Heart left ventricle (tissue), 16 donors: ENCODE results near the gene MT1H. TPM values are rescaled to one million over a fixed set of nuclear protein-coding genes. Genes with fewer than 3 reads are reported as not detected.

ENCODE experiments used
- ATAC-seq, 4 donors: fragments of 200-7000 bp; cut with Tn5 transposase; one replicate each; pipeline ENCODE4 v1.9.1; 2020 to 2022; ENCODE audit warnings: moderate library complexity in 4 of 4, mild to moderate bottlenecking in 3 of 4, moderate number of reproducible peaks in 1 of 4
- DNase-seq, 5 donors: peaks; one replicate each; pipeline ENCODE4 v3.0.0-alpha.2; 2020
- H3K27ac ChIP-seq, 12 donors: fragments of 200-600 bp; sonication (generic) in 4 of 12; one replicate each; pipeline versions ENCODE4 v1.5.0 to v1.8.0; 2016 to 2022; ENCODE audit warnings: mild to moderate bottlenecking in 2 of 12
- H3K27me3 ChIP-seq, 9 donors: fragments of 200-600 bp; sonication (generic) in 2 of 9; one replicate each; pipeline versions ENCODE4 v1.5.1 to v1.8.0; 2016 to 2022; ENCODE audit warnings: mild to moderate bottlenecking in 3 of 9
- H3K36me3 ChIP-seq, 9 donors: fragments of 200-600 bp; sonication (generic) in 2 of 9; one replicate each; pipeline versions ENCODE4 v1.5.0 to v1.8.0; 2018 to 2022; ENCODE audit warnings: mild to moderate bottlenecking in 2 of 9
- H3K4me1 ChIP-seq, 12 donors: fragments of 200-600 bp; sonication (generic) in 4 of 12; one replicate each; pipeline versions ENCODE4 v1.5.0 to v1.8.0; 2016 to 2022; ENCODE audit warnings: mild to moderate bottlenecking in 3 of 12
- H3K4me3 ChIP-seq, 12 donors: fragments of 200-600 bp; sonication (generic) in 4 of 12; one replicate each; pipeline versions ENCODE4 v1.5.0 to v1.8.0; 2017 to 2022; ENCODE audit warnings: mild to moderate bottlenecking in 9 of 12, moderate library complexity in 4 of 12
- H3K9me3 ChIP-seq, 12 donors: fragments of 200-600 bp; sonication (generic) in 4 of 12; one replicate each; pipeline versions ENCODE4 v1.5.0 to v1.8.0; 2016 to 2022; ENCODE audit warnings: mild to moderate bottlenecking in 1 of 12
- CTCF ChIP-seq, 12 donors: fragments of 200-600 bp; sonication (generic) in 4 of 12; IDR thresholded peaks; one replicate each; pipeline versions ENCODE4 v1.5.0 to v1.8.0; 2018 to 2022; ENCODE audit warnings: antibody characterized with exemption in 12 of 12, mild to moderate bottlenecking in 5 of 12
- POLR2A ChIP-seq, 2 donors: fragments of 450-650 bp; IDR thresholded peaks; one replicate each; pipeline ENCODE4 v1.6.1; 2017; ENCODE audit warnings: antibody characterized with exemption in 2 of 2, mild to moderate bottlenecking in 2 of 2, moderate library complexity in 2 of 2
- WGBS, 4 donors: extraction: QIAGEN DNeasy Blood & Tissue Kit in 2 of 4; methylation state at CpG; one replicate each; pipeline versions ENCODE4 v1.1.5 to v1.1.7; 2013 to 2018; 5-methylcytosine and 5-hydroxymethylcytosine counted together
- intact Hi-C, 10 donors: fragments of 100-400 bp; cut with DNase I; formaldehyde crosslinking; loops; one replicate each; pipeline versions ENCODE4 v1.11.1 to v1.14.2; 2022
- polyA plus RNA-seq, 2 donors: library from polyadenylated mRNA; stranded (reverse); fragments of 200-250 nt; gene quantifications; one replicate each; pipeline ENCODE4 v1.2.3, GENCODE V29; 2013
- total RNA-seq, 9 donors: library from RNA; depleted of rRNA in 2 of 9; stranded (reverse); fragments of >200 nt in 2 of 9; fragmentation: NEBNext Ultra II Directional in 3 of 9; extraction: Animal tissue kit (Norgen Biotek cat#: 25700) in 3 of 9; gene quantifications; one replicate each; pipeline versions ENCODE4 v1.1.0 to v1.2.4, GENCODE V29; 2016 to 2023
- donor health status: ischemic (EF 13 %, LVEDD 7.1; RV severe dilation, severe dysfunction).
- donor health status: healthy with polysubstance abuse.
- donor health status: DM: no; HTN: yes; CAD: no.
- donor health status: DM: no; HTN: no; CAD: no.
- donor health status: ischemic (EF 25% LVEDD 6.9; RV normal size, moderate dysfunction).
- donor health status: ischemic (EF 25% LVEDD 5.7; RV mildly dilated, moderate dysfunction).
- donor health status: healthy.
- donor health status: DM: yes; HTN: yes; CAD: no.
- donor health status: ischemic (EF 35%, LVEDD 5.7; RV mildly dilated, moderate dysfunction).
- donor health status: nonischemic (EF 11% LVEDD 7.7; RV severe dilation, severe dysfunction).
- donor health status: DM: yes; HTN: yes; CAD: no.
- donor health status: PGD.
- donor health status: ischemic (EF 29% LVEDD 5.4; RV normal size, mild dysfunction).
- donor health status: nonischemic (EF 23%, LVEDD 6.1; RV moderate dilation, normal function).

Gene MT1H
- total and polyA plus RNA-seq, 11 donors: 2.2 to 3.1 TPM; not detected in 9

GRCh38 chr16:56708525-56709442 is 39.2 kb downstream of the MT1H start:
- WGBS, 4 donors: 62 to 73% (median 65%) methylated on average over 12 to 13 of the region's 13 CpGs
- no peak for TF ChIP-seq POLR2A (IDR thresholded peaks at IDR 0.05)
- no peak for TF ChIP-seq CTCF (IDR thresholded peaks at IDR 0.05)
- intact Hi-C loops: no loop called here
- H3K4me1 ChIP-seq: no peaks in the 10 kb centered on the region
- no peaks in the 10 kb centered on the region for H3K9me3 ChIP-seq
- no peaks in the 10 kb centered on the region for H3K27me3 ChIP-seq
- ATAC-seq: no peak
- H3K27ac ChIP-seq: peak overlapping the region in 1 of 12 donors; percentile 10
- no peak for DNase-seq
- H3K36me3 ChIP-seq: no peaks in the 10 kb centered on the region
- H3K4me3 ChIP-seq: peak overlapping the region in 1 of 12 donors; percentile 23

GRCh38 chr16:56709443-56710040 is 39.9 kb downstream of the MT1H start:
- ATAC-seq (no peak), DNase-seq (no peak)
- H3K36me3 ChIP-seq: no peaks in the 10 kb centered on the region
- H3K4me1 ChIP-seq: no peaks in the 10 kb centered on the region
- H3K27me3 ChIP-seq: no peaks in the 10 kb centered on the region
- no peaks in the 10 kb centered on the region for H3K9me3 ChIP-seq
- TF ChIP-seq CTCF (IDR thresholded peaks at IDR 0.05) (no peak), POLR2A (IDR thresholded peaks at IDR 0.05) (no peak)
- 85 to 95% (median 90%) methylated on average over 4 of the region's 4 CpGs for WGBS, 4 donors
- H3K4me3 ChIP-seq: peak overlapping the region in 1 of 12 donors; percentile 23
- H3K27ac ChIP-seq: no peak overlapping the region
- intact Hi-C loops: no loop called here

GRCh38 chr16:56710181-56710737 is 40.6 kb downstream of the MT1H start:
- intact Hi-C loops: no loop called here
- no peak for DNase-seq

More at GRCh38 chr16:56710181-56710737, 40.6 kb downstream of the MT1H start:
- Histone ChIP-seq H3K9me3 (no peaks in the 10 kb centered on the region), H3K4me3 (no peak overlapping the region), H3K27ac (no peak overlapping the region), H3K4me1 (no peaks in the 10 kb centered on the region), H3K27me3 (no peaks in the 10 kb centered on the region), H3K36me3 (no peaks in the 10 kb centered on the region)
- WGBS, 4 donors: 68 to 90% (median 74%) methylated on average over 2 to 3 of the region's 3 CpGs
- TF ChIP-seq CTCF (IDR thresholded peaks at IDR 0.05): no peak
- TF ChIP-seq POLR2A (IDR thresholded peaks at IDR 0.05): no peak
- no peak for ATAC-seq
